ENCODE data around the gene RGL4.
"Not testable (repeated sequence)": the region's sequence is repeated elsewhere in the genome, so short reads cannot be mapped to it uniquely, and the experiment has no call there.

RGL4 gene, protein sequence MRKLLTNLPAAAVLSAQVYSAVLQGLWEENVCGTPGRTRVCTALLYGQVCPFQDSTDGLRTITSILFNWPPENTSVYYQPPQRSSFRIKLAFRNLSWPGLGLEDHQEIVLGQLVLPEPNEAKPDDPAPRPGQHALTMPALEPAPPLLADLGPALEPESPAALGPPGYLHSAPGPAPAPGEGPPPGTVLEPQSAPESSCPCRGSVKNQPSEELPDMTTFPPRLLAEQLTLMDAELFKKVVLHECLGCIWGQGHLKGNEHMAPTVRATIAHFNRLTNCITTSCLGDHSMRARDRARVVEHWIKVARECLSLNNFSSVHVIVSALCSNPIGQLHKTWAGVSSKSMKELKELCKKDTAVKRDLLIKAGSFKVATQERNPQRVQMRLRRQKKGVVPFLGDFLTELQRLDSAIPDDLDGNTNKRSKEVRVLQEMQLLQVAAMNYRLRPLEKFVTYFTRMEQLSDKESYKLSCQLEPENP

DNA sequence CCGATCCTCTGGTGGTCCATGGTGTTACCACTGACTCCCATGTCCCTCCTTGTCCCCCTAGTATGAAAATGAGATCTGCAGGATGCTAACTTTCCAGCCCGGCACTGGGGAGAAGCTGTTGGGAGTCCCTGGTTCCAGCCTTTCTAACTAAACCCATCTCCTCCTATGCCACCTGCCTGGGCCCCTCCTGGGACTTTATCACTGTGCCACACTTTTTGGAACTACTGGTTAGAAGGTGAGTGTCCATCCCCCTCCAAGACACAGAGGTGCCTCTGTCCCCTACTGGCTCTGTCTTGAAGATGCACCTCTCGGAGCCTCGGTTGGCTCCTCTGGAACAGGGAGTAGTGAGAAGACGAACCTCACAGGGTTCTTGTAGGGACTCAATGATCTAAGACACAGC lies at the start of gene RGL4:
Gene RGL4, plus strand, starts transcription at position 301 of the 400 bp plus-strand sequence. CDS start 1,018 bp downstream, outside the sequence.
- H3K4me3 ChIP-seq (ENCODE audit: low read depth in 1 of 2, low read length in 1 of 2), result no peak within 1 kb of the TSS
- TF ChIP-seq, protein P1, sequence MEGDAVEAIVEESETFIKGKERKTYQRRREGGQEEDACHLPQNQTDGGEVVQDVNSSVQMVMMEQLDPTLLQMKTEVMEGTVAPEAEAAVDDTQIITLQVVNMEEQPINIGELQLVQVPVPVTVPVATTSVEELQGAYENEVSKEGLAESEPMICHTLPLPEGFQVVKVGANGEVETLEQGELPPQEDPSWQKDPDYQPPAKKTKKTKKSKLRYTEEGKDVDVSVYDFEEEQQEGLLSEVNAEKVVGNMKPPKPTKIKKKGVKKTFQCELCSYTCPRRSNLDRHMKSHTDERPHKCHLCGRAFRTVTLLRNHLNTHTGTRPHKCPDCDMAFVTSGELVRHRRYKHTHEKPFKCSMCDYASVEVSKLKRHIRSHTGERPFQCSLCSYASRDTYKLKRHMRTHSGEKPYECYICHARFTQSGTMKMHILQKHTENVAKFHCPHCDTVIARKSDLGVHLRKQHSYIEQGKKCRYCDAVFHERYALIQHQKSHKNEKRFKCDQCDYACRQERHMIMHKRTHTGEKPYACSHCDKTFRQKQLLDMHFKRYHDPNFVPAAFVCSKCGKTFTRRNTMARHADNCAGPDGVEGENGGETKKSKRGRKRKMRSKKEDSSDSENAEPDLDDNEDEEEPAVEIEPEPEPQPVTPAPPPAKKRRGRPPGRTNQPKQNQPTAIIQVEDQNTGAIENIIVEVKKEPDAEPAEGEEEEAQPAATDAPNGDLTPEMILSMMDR (IDR thresholded peaks at IDR 0.05), result no peak
- H3K27me3 ChIP-seq, result no peaks in the 10 kb centered on the region
- no peak within 1 kb of the TSS for H3K27ac ChIP-seq
- H3K4me1 ChIP-seq (ENCODE audit: control insufficient read depth in 1 of 2, insufficient read depth in 1 of 2, low read depth in 1 of 2, low read length in 1 of 2), result peaks cover 21 to 23% of the 10 kb centered on the region in 2 experiments
- no peaks in the 10 kb centered on the region for H3K9me3 ChIP-seq
- peaks cover 83% of the 10 kb centered on the region for H3K36me3 ChIP-seq

DNA sequence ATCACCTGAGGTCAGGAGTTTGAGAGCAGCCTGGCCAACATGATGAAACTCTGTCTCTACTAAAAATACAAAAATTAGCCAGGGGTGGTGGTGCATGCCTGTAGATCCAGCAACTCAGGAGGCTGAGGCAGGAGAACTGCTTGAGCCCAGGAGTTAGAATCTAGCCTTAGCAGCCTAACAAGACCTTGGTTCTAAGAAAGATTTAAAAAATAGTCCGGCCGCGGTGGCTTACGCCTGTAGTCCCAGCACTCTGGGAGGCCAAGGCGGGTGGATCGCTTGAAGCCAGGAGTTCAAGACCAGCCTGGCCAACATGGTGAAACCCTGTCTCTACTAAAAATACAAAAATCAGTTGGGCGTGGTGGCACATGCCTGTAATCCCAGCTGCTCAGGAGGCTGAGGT lies 44.3 kb upstream of the RGL4 start:
- H3K27ac ChIP-seq; H3K27me3 ChIP-seq; H3K9me3 ChIP-seq; H3K4me3 ChIP-seq (ENCODE audit: low read depth in 1 of 2, low read length in 1 of 2); H3K4me1 ChIP-seq (ENCODE audit: control insufficient read depth in 1 of 2, insufficient read depth in 1 of 2, low read depth in 1 of 2, low read length in 1 of 2): not testable (repeated sequence)
- peaks cover 32% of the 10 kb centered on the region for H3K36me3 ChIP-seq

DNA sequence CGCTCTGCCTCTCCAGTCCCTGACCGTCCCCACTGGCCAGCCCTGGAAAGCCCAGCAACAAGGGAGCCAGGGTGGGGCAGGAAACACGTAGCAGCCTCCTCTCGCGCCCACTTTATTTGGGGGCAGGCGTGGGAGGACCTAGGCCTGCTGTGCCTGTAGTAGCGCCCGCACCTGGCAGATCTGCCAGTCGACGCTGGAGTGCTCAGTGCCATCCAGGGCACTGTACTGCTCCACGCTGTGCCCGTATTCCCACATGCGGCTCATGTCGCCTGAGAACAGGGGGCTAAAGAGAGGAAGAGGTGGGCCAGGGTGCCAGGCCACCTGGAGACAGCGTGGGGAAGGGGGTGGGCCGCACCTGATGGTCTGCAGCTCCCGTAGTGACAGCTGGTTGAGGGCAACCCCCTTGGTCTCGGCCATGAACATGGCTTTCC lies 41.7 kb upstream of the RGL4 start:
- no peaks in the 10 kb centered on the region for H3K9me3 ChIP-seq
- H3K27me3 ChIP-seq, result no peaks in the 10 kb centered on the region
- TF ChIP-seq, protein P1 (IDR thresholded peaks at IDR 0.05), result no peak
- H3K36me3 ChIP-seq, result peaks cover 57% of the 10 kb centered on the region
- no peak overlapping the region for H3K4me3 ChIP-seq (ENCODE audit: low read depth in 1 of 2, low read length in 1 of 2)
- H3K4me1 ChIP-seq (ENCODE audit: control insufficient read depth in 1 of 2, insufficient read depth in 1 of 2, low read depth in 1 of 2, low read length in 1 of 2), result no peaks in the 10 kb centered on the region
- H3K27ac ChIP-seq, result no peak overlapping the region

DNA sequence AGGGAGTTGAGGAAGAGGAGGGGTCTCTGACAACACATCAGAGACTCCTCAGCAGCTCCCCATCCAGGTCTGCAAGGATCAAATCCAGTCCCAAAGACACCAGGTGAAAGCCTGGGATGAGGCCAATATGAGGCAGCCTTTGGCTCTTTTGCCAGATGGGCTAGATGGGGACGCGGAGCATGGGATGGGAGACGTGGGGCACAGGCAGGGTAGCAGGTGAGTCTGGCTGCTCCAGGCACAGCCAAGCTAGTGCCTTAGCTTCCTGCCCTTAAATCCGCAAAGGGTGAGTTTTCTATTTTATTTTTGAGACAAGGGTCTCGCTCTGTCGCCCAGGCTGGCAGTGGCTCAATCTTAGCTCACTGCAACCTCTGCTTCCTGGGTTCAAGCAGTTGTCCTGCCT lies 39.1 kb upstream of the RGL4 start:
- no peak overlapping the region for H3K4me3 ChIP-seq (ENCODE audit: low read depth in 1 of 2, low read length in 1 of 2)
- H3K27me3 ChIP-seq, result no peaks in the 10 kb centered on the region
- TF ChIP-seq, protein P1 (IDR thresholded peaks at IDR 0.05), result no peak
- H3K9me3 ChIP-seq, result no peaks in the 10 kb centered on the region
- peaks cover 0 to 4% of the 10 kb centered on the region in 2 experiments for H3K4me1 ChIP-seq (ENCODE audit: control insufficient read depth in 1 of 2, insufficient read depth in 1 of 2, low read depth in 1 of 2, low read length in 1 of 2)
- peaks cover 68% of the 10 kb centered on the region for H3K36me3 ChIP-seq
- no peak overlapping the region for H3K27ac ChIP-seq

DNA sequence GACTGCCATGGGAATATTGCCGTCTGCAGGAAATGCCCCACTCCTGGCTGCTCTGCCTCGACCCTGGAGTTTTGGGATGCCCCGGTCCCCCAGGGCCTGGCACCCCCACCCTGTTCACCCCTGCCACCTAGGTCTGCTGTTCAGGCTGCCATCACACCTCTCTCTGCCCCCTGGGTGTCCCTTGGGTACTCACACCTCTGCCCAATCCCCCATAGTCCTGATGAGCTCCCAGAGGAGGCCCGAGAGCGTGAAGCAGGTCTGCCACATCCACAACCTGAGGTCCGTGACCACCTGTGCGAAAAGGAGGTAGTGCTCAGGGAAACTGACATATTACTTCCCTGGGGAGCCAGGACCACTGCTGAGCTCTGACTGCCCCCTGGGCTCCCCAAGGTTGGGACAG lies 38.5 kb upstream of the RGL4 start:
- Histone ChIP-seq H3K4me1 (ENCODE audit: control insufficient read depth in 1 of 2, insufficient read depth in 1 of 2, low read depth in 1 of 2, low read length in 1 of 2) (peaks cover 0 to 4% of the 10 kb centered on the region in 2 experiments), H3K9me3 (no peaks in the 10 kb centered on the region), H3K27ac (no peak overlapping the region), H3K27me3 (no peaks in the 10 kb centered on the region), H3K36me3 (peaks cover 69% of the 10 kb centered on the region), H3K4me3 (ENCODE audit: low read depth in 1 of 2, low read length in 1 of 2) (no peak overlapping the region)
- TF ChIP-seq, protein P1 (IDR thresholded peaks at IDR 0.05), result no peak

DNA sequence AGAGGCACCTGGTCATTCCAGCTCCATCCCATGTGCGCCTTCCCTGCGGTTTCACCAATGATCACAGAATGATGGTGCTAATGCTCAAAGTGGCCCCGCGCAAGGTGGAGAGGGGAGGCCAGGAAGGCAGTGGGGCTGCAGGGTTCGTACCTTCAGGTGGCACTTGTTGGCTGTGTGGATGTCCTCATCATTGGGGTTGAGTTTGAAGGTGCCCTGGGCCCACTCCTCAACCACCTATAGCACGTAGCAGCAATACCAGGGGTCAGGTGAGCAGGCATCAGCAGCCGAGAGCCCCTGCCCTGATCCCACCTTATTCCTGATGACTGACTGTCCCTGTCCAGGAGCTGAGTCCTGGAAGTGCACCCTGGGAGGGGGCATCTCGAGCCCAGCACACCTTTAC lies 38.1 kb upstream of the RGL4 start:
- Histone ChIP-seq H3K27ac (no peak overlapping the region), H3K4me3 (ENCODE audit: low read depth in 1 of 2, low read length in 1 of 2) (no peak overlapping the region), H3K9me3 (no peaks in the 10 kb centered on the region), H3K36me3 (peaks cover 71% of the 10 kb centered on the region), H3K27me3 (no peaks in the 10 kb centered on the region), H3K4me1 (ENCODE audit: control insufficient read depth in 1 of 2, insufficient read depth in 1 of 2, low read depth in 1 of 2, low read length in 1 of 2) (peaks cover 0 to 4% of the 10 kb centered on the region in 2 experiments)
- TF ChIP-seq, protein P1 (IDR thresholded peaks at IDR 0.05), result no peak

Measured in neutrophil (primary cell).